Uterus (tissue), 2 donors: ENCODE data around the gene SCUBE1.

ENCODE experiments used
- POLR2A ChIP-seq, 2 donors: fragments of 450-650 bp; IDR thresholded peaks; one replicate each; pipeline ENCODE4 v1.6.1; 2016; ENCODE audit warnings: antibody characterized with exemption in 2 of 2, mild to moderate bottlenecking in 1 of 2, moderate library complexity in 1 of 2
- TF ChIP-seq, protein P1 (sequence below), 4 experiments: fragments of 200-600 bp in 2 of 4; fragments of 450-650 bp in 2 of 4; sonication (generic) in 2 of 4; IDR thresholded peaks; one replicate each; pipeline ENCODE4 v1.5.1; 2016 to 2019; ENCODE audit warnings: antibody characterized with exemption in 4 of 4, mild to moderate bottlenecking in 2 of 4, moderate library complexity in 1 of 4

DNA sequence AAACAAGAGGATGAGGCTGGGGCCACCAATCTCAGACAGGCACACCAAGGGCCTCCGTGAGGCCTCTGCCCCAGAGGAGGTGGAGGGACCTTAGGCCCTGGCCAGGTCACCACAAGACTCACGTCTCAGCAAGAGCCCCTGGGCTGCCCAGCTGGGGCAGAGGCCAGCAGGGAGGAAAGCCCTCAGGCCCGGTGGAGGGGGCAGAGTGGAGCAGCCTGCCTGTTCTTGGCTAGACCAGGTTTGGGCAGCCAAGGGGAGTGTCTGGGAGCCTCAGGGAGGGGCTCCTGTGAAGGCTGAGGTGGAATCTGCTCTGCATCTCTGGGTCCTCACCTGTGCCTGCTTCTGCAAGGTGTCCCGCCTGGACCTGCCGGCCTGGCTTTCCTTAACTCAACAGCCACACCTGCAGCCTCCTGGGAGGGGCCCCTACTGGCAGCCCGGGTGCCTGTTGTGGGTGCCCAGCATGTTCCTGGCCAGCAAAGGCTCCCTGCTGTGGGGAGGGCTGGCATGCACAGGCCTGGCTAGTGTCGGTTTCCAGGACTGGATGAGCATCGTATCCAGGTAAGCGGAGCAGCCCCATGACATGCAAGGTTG lies 168.1 kb downstream of the SCUBE1 start:
- TF ChIP-seq, protein P1, sequence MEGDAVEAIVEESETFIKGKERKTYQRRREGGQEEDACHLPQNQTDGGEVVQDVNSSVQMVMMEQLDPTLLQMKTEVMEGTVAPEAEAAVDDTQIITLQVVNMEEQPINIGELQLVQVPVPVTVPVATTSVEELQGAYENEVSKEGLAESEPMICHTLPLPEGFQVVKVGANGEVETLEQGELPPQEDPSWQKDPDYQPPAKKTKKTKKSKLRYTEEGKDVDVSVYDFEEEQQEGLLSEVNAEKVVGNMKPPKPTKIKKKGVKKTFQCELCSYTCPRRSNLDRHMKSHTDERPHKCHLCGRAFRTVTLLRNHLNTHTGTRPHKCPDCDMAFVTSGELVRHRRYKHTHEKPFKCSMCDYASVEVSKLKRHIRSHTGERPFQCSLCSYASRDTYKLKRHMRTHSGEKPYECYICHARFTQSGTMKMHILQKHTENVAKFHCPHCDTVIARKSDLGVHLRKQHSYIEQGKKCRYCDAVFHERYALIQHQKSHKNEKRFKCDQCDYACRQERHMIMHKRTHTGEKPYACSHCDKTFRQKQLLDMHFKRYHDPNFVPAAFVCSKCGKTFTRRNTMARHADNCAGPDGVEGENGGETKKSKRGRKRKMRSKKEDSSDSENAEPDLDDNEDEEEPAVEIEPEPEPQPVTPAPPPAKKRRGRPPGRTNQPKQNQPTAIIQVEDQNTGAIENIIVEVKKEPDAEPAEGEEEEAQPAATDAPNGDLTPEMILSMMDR (IDR thresholded peaks at IDR 0.05) = no peak
- no peak for TF ChIP-seq POLR2A (IDR thresholded peaks at IDR 0.05)
